CD4-positive, alpha-beta T cell treated with Interleukin-6 at 100 ng/mL for 8 hours (primary cell): ENCODE data around the gene CHML.

Experiments used
- DNase-seq: peaks from one replicate; pipeline ENCODE4 v3.0.0-alpha.2; 2020; ENCODE audit warnings: mixed read lengths, low spot score

CHML gene

DNA sequence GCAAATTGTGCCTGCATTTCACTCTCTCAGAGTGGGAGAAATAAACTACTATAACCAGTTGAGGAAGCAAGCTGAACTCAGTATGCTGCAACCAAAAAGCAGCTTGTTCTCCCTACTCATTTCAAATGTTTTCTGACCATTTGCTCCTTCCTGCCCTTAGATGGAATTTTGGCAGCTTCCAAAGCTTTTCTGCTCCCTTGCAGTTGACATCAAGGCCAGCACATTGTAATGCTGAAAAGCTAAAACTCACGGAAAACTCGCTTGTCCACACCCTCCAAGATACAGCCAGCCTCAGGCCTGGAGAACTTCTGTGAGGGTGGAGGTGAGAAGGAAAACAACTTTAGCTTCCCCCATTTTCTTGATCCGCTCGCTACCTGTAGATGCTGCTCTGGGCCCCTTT is 5.0 kb upstream of the CHML start:
- DNase-seq = no peak

DNA sequence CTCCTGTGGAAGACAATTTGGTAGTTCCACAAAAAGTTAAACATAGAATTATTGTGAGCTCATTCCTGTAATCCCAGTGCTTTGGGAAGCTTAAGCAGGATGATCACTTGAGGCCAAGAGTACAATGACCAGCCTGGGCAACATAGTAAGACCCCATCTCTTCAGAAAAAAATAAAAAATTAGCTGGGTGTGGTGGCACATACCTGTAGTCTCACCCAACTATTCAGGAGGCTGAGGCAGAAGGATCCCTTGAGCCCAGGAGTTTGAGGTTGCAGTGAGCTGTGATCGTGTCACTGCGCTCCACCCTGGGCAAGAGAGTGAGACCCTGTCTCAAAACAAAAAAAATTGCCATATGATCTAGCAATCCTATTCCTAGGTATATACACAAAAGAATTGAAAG is 4.1 kb upstream of the CHML start:
- no peak for DNase-seq

DNA sequence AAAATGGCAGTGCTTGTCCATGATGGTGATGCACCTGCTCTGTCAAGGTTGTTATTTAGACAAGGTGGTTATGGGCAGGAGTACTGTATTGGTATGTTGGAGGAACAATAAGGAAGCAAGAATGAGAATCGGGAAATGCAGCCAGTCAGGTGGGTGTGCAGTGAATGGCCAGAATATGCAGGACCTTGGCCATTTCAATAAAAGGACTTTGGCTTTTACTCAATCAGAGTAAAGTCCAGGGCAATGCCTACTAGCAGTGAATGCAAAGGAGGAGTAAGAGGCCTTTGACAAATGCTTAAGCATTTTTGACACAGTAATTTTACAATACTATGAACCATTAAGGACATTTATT is 2.4 kb upstream of the CHML start:
- DNase-seq = no peak

DNA sequence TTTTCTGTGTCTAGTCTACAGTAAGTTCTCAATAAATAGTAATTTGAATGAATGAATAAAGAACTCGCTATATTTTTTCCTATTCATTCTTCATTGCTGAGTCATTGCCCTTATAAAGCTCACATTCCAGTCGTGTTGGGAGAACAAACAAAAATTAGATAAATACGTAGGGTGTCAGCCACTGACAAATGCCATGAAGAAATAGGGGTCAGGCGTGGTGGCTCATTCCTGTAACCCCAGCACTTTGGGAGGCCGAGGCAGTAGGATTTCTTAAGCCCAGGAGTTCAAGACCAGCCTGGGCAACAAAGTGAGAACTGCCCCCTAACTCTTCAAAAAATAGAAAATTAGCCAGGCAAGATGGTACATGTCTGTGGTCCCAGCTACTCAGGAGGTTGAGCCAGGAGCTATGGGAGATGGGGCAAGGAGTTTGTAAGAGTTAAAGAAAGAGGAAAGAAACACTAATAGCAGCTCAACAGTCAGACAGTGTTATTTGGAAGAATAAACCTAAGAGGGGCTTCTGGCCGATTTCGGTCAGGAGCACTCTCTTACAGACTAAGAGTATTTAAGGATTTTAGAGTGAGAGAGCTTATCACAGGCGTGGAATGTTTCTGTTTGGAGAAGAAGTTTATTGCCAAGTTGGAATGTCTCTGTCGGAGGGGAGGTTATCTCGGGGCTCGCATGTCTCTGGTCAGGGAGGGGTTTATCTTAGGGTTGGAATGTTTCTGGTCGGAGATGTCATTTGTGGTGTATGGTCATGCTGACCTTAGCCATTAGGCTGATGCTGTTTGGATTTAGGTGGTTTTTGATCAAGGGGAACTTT is 1.8 kb upstream of the CHML start:
- DNase-seq = no peak

DNA sequence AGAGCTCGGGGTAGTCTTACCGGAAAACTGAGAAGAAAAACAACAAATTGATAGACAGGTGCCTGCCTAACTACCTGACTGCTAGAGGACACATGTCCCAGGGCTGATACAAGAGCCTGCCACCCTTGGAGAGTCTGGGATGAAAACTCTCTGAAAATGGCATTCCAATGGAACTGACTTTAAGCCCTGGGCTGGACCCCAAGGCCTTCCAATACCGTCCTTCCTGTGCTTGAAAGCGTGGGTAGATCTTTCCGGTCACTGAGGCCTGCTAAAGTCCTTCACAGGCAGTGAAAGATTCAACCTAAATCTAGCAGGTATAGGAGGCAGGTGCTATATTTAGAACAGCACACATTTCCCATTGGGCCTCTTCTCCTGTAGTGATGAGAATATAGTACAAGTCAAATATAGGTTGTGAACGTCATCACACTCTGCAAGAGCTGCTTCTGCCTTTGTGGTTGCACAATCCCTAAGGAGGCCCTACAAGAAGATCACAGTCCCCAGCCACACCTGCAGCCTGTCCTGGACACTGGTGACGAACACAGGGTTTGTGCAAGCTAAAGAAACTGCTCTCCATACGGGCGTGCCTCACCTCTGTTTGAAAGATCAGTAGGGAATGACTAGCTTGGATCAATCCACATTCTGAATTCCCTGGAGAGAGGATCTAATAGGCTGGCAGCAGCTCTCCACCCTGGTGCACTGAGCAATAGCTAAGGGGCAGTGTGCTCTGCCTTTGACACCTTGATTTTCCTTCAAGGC is 876 bp upstream of the CHML start:
- DNase-seq = no peak

DNA sequence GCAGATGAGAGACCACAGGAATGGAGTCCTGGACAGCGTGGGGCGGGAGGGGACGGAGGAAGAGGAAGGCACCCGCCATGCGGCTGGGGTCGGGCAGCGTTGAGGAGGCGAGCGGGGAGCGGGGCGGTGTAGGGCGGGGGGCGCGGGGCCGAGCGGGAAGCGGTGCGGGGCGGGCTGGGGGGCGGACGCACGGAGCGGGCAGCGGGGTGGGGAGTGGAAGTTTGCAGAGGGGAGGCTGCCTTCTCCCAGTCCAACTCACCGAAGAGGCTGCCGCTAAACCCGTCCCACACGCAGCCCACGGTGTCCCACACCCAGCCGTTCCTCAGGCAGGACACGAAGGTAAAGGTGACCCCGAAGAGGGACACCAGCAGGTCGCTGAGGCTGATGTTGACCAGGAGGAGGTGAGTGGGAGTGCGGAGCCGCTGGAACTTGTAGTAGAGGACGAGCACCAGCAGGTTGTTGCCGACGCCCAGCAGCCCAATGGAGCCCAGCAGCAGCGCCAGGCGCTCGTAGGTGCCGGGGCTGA is 483 bp downstream of the CHML start:
- no peak for DNase-seq

DNA sequence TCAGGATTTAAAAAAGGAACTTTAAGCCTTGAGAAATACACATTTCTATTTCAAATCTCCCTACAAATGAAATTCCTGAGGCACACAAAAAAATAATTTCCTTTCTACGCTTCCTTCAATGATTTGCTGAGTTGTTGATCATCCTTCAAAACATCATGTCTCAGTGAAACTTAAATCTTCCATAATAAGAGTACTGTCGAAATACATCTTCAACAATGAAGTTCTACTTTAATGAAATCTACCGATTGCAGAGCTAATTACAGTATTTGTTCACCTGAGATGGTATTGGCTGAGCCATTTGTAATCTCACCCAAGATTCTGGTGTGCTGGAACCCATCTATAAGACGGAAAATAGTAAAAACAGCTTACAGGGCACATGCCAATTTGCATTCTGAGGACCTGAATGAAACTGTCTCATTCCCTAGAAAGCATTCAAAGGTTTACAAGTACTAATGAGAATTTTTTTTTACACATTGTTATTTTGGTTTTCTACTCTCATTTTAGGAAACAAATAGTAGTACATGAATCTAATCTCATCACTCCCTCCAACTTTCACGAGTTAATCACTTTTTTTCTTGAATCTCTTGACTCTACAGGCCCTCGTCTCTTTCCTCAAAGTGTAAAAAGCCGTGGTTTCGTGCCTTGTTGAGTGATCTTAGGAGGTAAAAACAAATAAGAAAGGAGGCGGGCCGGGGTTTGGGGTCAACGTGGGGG is 1.1 kb downstream of the CHML start:
- no peak for DNase-seq

DNA sequence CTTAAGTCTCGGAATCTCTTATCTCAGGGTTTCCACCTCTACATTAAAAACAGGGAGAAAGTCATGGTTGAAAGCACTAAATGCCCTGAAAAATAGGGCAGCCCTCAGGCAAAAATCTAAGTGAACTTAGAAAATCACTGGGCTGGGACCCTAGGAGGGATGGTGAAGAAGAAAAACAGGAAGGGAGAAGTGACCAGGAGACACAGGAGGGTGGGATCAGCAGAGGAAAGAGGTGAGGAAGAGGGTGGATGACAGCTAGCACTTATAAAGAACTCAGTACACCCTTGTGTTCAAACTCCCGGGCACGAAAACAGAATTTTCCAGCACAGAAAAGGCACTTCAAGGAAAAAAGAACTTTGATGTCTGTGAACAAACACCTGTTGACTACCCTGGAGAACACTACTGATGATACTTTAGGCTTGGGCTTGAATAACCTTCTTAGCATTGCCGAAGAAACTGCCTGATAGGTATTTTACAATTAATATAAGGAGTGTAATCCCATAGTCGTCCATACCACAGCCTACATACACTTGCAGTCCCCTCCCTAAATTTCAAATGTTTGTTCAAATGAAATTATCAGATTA is 2.0 kb downstream of the CHML start:
- no peak for DNase-seq

DNA sequence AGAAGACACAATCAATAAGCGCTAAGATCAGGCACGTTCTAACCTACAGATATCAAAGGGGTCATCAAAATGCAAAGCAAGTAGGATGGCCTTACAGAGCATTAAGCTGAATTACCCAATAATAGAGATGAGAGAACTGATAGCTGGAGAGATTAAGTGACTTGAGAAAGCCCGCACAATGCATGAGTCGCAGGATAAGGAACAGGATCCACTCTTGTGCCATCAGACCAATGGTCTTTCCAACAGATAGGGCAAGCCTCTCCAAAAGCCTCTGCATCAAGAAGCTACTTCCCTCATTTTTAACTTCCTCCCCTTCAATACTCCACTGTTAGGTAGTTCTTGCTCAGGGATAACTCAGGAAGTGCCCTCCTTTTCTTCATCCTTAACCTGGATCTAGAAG is 2.6 kb downstream of the CHML start:
- no peak for DNase-seq

DNA sequence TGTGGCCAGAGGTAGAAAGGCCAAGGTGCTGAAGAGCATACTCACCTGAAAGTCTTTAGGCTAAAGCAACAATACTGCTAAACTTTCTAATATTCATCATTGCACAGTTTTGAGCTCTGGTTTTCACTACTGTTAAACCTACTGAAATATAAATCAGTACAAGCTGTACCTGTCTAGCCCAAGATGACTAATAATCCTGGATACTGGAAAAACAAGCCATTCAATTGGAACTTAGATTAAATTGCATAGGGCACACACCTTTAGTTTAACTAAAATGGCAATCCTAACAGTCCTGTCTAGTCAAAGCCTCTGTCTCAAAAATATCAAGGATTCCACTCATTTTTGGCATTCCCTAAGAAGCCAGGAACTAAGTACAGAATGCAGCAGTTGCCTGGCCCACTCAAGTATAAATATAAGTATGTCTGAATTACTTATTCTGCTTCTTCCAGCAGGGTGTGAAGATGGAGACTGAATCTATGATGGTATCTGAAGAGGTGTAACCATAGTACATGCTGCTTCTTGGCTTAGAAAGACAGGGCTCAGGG is 3.1 kb downstream of the CHML start:
- no peak for DNase-seq

DNA sequence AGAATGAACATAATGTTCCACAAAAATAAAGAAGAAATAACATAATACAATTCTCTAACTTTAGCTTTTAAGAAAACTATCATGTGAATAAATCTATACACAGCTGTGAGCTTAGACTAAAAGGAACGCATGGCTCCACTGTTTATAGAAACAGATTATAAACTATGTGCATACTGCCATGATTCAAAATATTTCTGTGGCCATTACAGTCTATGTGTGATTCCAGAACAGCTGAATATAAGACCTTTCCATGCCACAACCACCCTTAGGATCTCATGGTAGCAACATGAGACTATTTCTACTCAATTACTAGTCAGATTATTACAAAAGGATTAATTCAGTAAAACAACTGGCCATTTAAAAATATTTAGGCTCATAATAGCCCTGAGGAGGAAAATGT is 3.9 kb downstream of the CHML start:
- DNase-seq = no peak

DNA sequence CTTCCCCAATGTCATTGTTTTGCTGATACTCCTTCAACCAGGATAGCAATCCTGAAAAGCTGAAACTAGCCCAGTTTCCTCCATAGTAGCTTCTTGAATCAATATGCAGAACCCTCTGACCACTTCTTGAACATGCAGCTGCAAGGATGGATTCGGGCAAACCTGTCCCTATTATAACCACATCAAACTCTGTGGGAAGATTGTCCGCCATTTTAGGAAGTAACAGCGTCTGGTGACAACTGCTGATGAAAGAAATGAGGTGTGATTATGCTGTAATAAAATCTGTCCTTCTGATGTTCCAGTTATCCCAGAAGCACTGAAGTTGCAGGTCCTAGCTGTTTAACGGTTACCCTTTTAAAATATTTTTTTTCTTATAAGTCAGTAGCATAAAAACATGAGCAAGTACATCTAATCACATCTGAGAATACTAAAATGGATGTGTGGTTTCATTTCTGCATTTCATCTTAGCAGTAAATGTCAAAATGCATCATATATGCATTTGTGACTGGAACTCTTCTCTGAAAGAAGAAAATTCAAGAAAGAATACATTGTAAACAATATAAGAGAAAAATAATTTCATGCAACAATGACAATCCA is 4.5 kb downstream of the CHML start:
- DNase-seq = no peak

DNA sequence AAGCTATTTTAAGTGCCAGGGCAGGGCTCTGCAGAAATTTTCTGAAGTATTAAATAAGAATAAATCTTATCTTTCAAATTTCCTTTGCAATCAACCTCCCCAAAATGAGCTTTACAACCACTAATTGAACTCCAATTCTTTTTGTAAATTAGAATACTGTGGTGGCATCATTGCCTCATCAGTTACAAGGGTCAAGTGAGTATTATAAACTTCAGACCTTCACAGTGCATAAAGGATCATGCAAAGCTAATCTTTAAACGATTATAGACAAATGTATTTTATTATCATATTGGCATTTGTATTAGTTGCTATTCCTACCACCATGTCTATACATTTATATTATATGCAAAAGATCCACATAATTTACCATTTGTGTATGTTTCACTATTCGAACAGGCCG is 7.2 kb downstream of the CHML start:
- DNase-seq = no peak

DNA sequence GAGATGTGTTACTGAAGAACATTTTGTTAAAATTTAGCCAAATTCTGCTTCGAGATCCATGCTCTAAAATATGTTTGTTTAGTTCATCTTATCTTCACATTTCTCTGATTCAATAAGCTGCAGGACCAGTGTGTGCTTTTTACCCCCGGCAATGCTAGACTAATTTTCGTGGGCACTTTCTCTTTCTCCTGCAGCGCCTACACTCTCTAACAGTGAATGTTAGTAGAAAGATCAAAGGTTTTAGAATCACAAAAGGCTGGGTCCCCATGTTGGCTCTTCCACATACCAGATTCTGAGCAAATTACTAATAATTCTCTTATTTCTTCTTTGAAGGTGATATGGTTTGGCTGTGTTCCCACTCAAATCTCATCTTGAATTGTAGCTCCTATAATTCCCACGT is 8.5 kb downstream of the CHML start:
- no peak for DNase-seq

DNA sequence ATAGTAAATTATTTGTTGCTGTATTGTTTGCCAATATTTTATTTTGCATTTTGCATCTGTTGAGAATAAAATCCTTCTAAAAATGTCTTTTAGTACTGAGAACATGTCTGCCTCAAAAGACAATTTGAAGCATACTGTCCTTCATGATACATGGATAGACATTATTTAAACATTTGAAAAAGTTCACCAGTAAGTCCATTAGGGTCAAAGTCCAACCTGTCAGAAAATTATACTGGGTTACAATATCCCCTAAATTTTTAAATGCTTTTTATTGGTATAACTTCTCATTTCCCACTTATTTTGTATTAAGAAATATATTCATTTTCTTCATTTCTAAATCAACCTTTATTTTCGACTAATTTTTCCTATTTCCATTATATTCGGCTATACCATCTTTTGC is 9.3 kb downstream of the CHML start:
- no peak for DNase-seq

DNA sequence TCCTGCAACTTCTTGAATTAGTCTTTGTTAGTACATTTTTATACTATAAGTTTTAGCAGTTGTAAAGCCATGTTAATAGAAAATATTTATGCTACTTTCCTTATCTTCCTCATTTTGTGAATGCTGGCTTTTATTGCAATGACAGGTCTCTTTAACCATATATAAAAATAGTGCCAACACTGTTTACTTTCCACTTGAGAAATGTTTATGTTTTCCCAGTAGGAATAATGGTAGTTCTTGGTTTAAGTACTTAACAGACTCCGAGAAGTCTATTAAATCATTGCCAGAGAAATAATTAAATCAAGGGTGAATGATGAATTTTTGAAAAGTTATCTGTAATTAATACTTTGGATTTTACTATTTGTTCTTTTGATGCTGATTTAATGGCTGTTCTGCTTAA is 9.7 kb downstream of the CHML start:
- DNase-seq = no peak

DNA sequence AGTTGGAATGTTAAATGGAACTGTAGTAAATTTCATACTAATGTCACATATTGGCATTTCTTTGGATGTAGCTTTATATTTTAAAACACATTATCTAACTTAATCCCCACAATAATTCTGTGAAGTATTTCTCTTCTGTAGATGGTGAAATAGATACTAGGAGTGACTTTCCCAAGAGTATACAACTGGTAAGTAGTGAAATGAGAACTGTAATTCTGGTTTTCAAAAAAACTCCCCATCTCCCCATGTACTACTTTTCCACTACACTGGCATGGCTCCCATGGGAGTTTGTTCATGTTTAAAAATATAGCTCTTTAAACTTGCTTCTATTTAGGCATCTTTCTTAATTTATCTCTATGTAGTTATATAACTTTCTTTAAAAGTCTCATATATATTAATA is 10.2 kb downstream of the CHML start:
- no peak for DNase-seq

DNA sequence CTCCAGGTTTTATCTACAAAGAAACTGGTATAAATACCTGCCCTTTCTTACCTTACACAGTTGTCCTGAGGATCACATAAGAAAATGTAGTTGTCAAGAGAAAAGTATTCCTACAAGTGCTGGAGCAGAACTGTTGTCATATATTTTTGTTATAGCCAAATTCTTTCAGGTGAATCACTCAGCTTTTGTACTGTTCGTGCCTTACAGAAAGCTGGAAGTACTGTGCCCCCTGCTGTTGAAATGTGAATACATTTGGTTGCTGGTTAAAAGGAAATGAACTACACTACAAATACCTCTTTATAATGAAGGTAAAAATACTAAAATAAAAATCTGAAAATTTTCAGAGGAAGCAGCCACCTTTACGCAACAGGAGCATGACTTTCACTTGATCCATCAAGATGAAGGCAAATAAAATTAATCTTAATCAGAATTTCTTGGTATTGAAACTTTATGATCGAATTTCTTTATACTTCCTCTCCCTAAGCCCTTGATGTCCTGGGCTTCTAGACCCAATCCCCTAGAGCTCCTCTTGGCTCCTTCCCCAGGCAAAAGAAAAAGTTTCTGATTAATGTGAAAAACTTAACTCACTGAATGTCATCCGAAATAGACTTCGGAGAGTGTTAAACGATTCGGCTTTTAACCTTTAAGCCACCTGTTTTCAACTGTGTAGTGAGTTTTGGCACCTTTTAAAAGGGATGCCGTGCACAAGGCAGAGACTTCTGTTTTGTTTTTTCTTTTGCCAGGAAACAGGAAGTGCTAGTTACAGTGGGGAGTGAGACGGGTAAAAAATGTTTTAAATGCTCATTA is 12.5 kb downstream of the CHML start:
- DNase-seq = peak; percentile 69

DNA sequence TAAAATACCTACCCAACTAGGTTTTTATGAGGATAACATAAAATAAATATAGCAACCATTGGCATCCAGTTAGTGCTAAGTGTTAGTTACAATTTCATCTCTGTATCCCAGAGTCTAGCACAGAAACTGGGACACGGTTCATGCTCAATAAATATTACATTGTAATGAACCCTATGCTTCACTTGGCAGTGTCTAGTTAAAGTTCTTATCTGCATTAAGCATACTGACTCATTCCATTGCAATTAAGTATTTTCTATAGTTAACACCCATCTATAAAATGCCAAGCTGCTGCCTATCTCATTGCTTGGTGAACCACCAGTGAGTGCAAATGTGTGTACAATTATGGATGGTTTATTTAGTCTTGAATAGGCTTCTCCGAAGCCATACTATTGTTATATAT is 15.2 kb downstream of the CHML start:
- no peak for DNase-seq

DNA sequence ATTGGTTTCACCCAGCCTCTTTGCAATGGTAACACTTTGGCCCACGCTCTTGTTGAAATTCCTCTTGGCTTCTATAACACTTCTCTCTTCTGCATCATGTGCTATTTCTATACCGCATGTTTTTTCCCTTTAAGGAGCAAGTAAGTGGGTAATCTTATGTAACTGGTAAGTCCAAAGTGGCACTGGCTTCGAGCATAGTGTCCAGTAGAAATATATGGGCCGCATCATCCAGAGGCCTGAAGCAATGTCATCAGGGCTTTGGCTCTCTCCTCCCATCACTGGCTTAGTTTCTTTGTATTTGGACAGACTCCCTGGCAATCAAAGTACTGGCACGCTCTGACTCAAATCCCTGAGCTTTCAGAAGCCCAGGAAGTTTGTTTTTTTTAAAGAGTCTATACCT is 17.5 kb downstream of the CHML start:
- no peak for DNase-seq

DNA sequence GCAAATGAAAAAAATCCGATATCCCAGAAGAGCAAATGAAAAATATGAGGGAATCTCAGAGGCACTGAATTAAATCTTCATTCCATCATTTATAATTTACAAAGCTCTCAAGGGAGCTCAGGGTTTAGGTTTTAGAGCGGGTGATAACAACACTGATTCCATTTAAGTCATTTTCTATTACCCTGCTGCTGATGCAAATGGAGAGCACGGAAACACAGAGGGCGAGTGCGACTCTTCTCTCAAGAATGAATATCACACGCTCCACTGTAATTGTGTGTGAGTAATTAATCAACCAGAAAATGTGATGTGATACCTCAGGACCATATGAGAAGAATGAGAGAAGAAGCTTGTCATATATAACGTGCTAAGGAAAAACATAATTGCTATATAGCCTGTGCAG is 22.7 kb downstream of the CHML start:
- DNase-seq = no peak
